Measurements from ENCODE around the gene SLCO3A1. TPM values are rescaled to one million over a fixed set of nuclear protein-coding genes. Genes with fewer than 3 reads are reported as not detected.

The SLCO3A1 gene
- total and polyA plus RNA-seq, 2 of the 8 experiments (the other 6 are each of a cell fraction or from before 2014, with no cell fraction given), result 15.1 to 20.4 TPM

GRCh38 chr15:92056875-92057274 is 203.4 kb downstream of the SLCO3A1 start:
- H4K5ac ChIP-seq (ENCODE audit: insufficient read length, low read depth, low read length), result no peak overlapping the region
- H3K4me3 ChIP-seq (ENCODE audit: extremely low read depth in 1 of 4, insufficient read depth in 2 of 4, low read depth in 3 of 4, low read length in 4 of 4), result no peak overlapping the region
- H3K56ac ChIP-seq (replicated peaks; ENCODE audit: insufficient read length, low read depth, low read length), result no peak overlapping the region
- peaks cover 2% of the 10 kb centered on the region; the same call in 1 of the 2 replicates for H3K79me1 ChIP-seq (ENCODE audit: low read depth, low read length)
- no peak overlapping the region for H4K8ac ChIP-seq (ENCODE audit: extremely low read depth, insufficient read depth, low read length)
- H2AFZ ChIP-seq (ENCODE audit: low read length), result no peak overlapping the region
- CTCF ChIA-PET (ENCODE audit: partially characterized antibody), result interaction anchor here (0.8 to 2.2 kb wide), 3 partner anchors 21 to 109 kb away, joined by 3 to 10 read pairs (median 4); no protein-coding TSS in a partner anchor
- peak overlapping the region; percentile 35 for H3K14ac ChIP-seq (ENCODE audit: insufficient read length)
- no peak overlapping the region for H3K4me2 ChIP-seq (ENCODE audit: insufficient read depth in 1 of 2, low read depth in 2 of 2, low read length in 2 of 2)
- no peak overlapping the region for H3K4ac ChIP-seq (replicated peaks; ENCODE audit: insufficient read length, low read depth, low read length)
- H3K27me3 ChIP-seq (replicated peaks in 1 of 4; ENCODE audit: control insufficient read depth in 3 of 4, extremely low read depth in 1 of 4, insufficient read depth in 3 of 4, low read length in 3 of 4), result no peaks in the 10 kb centered on the region; a peak in 1 of 7 replicates
- H3K27ac ChIP-seq (ENCODE audit: low read depth, low read length), result no peak overlapping the region
- H2BK15ac ChIP-seq (ENCODE audit: low read length), result no peak overlapping the region
- no peak overlapping the region for H3K23ac ChIP-seq (ENCODE audit: insufficient read length)
- no peak overlapping the region for H2BK5ac ChIP-seq (ENCODE audit: low read depth, low read length)
- H3K18ac ChIP-seq (ENCODE audit: extremely low read depth, low read length), result no peak overlapping the region
- no peaks in the 10 kb centered on the region; a peak in 1 of 4 replicates for H3K79me2 ChIP-seq (ENCODE audit: control insufficient read depth in 1 of 2, insufficient read depth in 2 of 2, low read length in 2 of 2)
- H2BK20ac ChIP-seq (ENCODE audit: low read length), result no peak overlapping the region
- H2AK5ac ChIP-seq (ENCODE audit: low read depth, low read length), result no peak overlapping the region
- no peak for DNase-seq (ENCODE audit: low read depth in 1 of 2, low spot score in 2 of 2)
- H2BK120ac ChIP-seq (replicated peaks; ENCODE audit: low read depth, low read length), result no peak overlapping the region
- H3K9ac ChIP-seq (replicated peaks in 1 of 4; ENCODE audit: extremely low read depth in 1 of 4, low read depth in 3 of 4, low read length in 3 of 4), result no peak overlapping the region
- 65% methylated on average over 4 of the region's 4 CpGs; no CpG with 5 or more reads in 1 of the 2 experiments for WGBS, 2 experiments (ENCODE audit: extremely low coverage in 1 of 2, insufficient coverage in 1 of 2, insufficient read length in 1 of 2, insufficient replicate concordance in 2 of 2, low coverage in 1 of 2, low lambda C conversion rate in 2 of 2, missing lambda C conversion rate in 1 of 2)
- no peaks in the 10 kb centered on the region for H3K9me3 ChIP-seq (ENCODE audit: insufficient read depth in 2 of 2, low read depth in 1 of 2, low read length in 1 of 2)
- no peak overlapping the region for H4K91ac ChIP-seq (replicated peaks; ENCODE audit: insufficient read length, low read length)
- no peaks in the 10 kb centered on the region for H3K4me1 ChIP-seq (replicated peaks in 1 of 4; ENCODE audit: control insufficient read depth in 3 of 4, insufficient read depth in 4 of 4, low read length in 3 of 4)
- no peaks in the 10 kb centered on the region for H3K36me3 ChIP-seq (ENCODE audit: control insufficient read depth in 2 of 4, insufficient read depth in 4 of 4, low read length in 3 of 4)
- no peak for FAIRE-seq
- no peaks in the 10 kb centered on the region for H3K23me2 ChIP-seq (ENCODE audit: low read depth, low read length)
- POLR2A ChIA-PET (ENCODE audit: partially characterized antibody), result no interaction called here
- TF ChIP-seq RXRA (IDR thresholded peaks at IDR 0.05; ENCODE audit: insufficient read depth, low read depth, low read length) (no peak), SUZ12 (IDR thresholded peaks at IDR 0.05; ENCODE audit: low read length) (no peak), JUN (IDR thresholded peaks at IDR 0.05; ENCODE audit: low read depth, low read length) (no peak), SP4 (IDR thresholded peaks at IDR 0.05; ENCODE audit: low read length) (no peak), KDM1A (IDR thresholded peaks at IDR 0.05; ENCODE audit: borderline replicate concordance, low read length) (no peak), TEAD4 (IDR thresholded peaks at IDR 0.05; ENCODE audit: low read depth, low read length) (no peak), SP1 (IDR thresholded peaks at IDR 0.05; ENCODE audit: low read depth, low read length) (no peak), TAF1 (IDR thresholded peaks at IDR 0.05; ENCODE audit: low read depth, low read length) (no peak), SAP30 (IDR thresholded peaks at IDR 0.05; ENCODE audit: insufficient read depth, insufficient replicate concordance, low read length) (no peak), KDM5A (IDR thresholded peaks at IDR 0.05; ENCODE audit: low read length) (no peak), POU5F1 (IDR thresholded peaks at IDR 0.05; ENCODE audit: low read depth, low read length) (no peak), RBBP5 (IDR thresholded peaks at IDR 0.05; ENCODE audit: borderline replicate concordance, low read depth, low read length) (no peak), EZH2 (IDR thresholded peaks at IDR 0.05; ENCODE audit: low read depth, low read length, severe bottlenecking) (no peak), BRCA1 (IDR thresholded peaks at IDR 0.05; ENCODE audit: low read depth, low read length) (no peak), CBX5 (IDR thresholded peaks at IDR 0.05; ENCODE audit: low read depth, low read length) (no peak)
- H4K20me1 ChIP-seq (replicated peaks in 1 of 2; ENCODE audit: control insufficient read depth in 1 of 2, insufficient read depth in 2 of 2, low read length in 2 of 2), result no peaks in the 10 kb centered on the region
- no peak overlapping the region for H2BK12ac ChIP-seq (ENCODE audit: low read depth, low read length)
